Hepatocyte (in vitro differentiated cells): ENCODE measurements around the gene STUB1.

ENCODE experiments used
- EZH2phosphoT487 ChIP-seq: fragments of 200-600 bp; sonication (generic); IDR thresholded peaks from one replicate; pipeline ENCODE4 v1.6.1; 2018; ENCODE audit warnings: antibody characterized with exemption, mild to moderate bottlenecking, low read depth, moderate library complexity; ENCODE audit not compliant: unreplicated experiment, severe bottlenecking
- TF ChIP-seq, protein P1 (sequence below): fragments of 200-600 bp; sonication (generic); IDR thresholded peaks from 2 replicates; pipeline ENCODE4 v1.5.1; 2016; ENCODE audit warnings: antibody characterized with exemption, mild to moderate bottlenecking; ENCODE audit not compliant: poor library complexity

- TF ChIP-seq, protein P1, sequence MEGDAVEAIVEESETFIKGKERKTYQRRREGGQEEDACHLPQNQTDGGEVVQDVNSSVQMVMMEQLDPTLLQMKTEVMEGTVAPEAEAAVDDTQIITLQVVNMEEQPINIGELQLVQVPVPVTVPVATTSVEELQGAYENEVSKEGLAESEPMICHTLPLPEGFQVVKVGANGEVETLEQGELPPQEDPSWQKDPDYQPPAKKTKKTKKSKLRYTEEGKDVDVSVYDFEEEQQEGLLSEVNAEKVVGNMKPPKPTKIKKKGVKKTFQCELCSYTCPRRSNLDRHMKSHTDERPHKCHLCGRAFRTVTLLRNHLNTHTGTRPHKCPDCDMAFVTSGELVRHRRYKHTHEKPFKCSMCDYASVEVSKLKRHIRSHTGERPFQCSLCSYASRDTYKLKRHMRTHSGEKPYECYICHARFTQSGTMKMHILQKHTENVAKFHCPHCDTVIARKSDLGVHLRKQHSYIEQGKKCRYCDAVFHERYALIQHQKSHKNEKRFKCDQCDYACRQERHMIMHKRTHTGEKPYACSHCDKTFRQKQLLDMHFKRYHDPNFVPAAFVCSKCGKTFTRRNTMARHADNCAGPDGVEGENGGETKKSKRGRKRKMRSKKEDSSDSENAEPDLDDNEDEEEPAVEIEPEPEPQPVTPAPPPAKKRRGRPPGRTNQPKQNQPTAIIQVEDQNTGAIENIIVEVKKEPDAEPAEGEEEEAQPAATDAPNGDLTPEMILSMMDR = no peak
- no peak for TF ChIP-seq EZH2phosphoT487
These were observed 7.3 kb downstream of the STUB1 start for GRCh38 chr16:687499-687898.
